DOHH2 (cell line): ENCODE results near the gene SEPTIN8.

Experiments
- H3F3A ChIP-seq: fragments of 200-600 bp; sonication (generic), shearing (Covaris generic); 2 replicates; pipeline ENCODE4 v1.6.0; 2016; ENCODE audit warnings: antibody characterized with exemption, mild to moderate bottlenecking; ENCODE audit not compliant: control insufficient read depth, insufficient read depth
- H3K27ac ChIP-seq: fragments of 200-600 bp; sonication (generic); 2 replicates; pipeline ENCODE4 v1.5.1; 2014; ENCODE audit warnings: low read depth, mild to moderate bottlenecking, low read length, moderate library complexity
- H3K27me3 ChIP-seq: fragments of 200-600 bp; sonication (generic); 2 replicates; pipeline ENCODE4 v1.6.1; 2014; ENCODE audit warnings: mild to moderate bottlenecking, low read length, mixed read lengths; ENCODE audit not compliant: control insufficient read depth
- H3K36me3 ChIP-seq: fragments of 200-600 bp; sonication (generic); 2 replicates; pipeline ENCODE4 v1.6.1; 2014; ENCODE audit warnings: mild to moderate bottlenecking, low read length, moderate library complexity, mixed read lengths; ENCODE audit not compliant: control insufficient read depth
- H3K4me1 ChIP-seq: fragments of 200-600 bp; sonication (generic); 2 replicates; pipeline ENCODE4 v1.6.1; 2014; ENCODE audit warnings: mild to moderate bottlenecking, low read length, mixed read lengths; ENCODE audit not compliant: control insufficient read depth
- H3K4me2 ChIP-seq: fragments of 200-600 bp; sonication (generic); 2 replicates; pipeline ENCODE4 v1.6.0; 2014; ENCODE audit warnings: mild to moderate bottlenecking, low read length, moderate library complexity
- H3K4me3 ChIP-seq: fragments of 200-600 bp; sonication (generic); 2 replicates; pipeline ENCODE4 v1.5.1; 2014; ENCODE audit warnings: mild to moderate bottlenecking, low read length, mixed read lengths
- H3K79me2 ChIP-seq: fragments of 200-600 bp; sonication (generic); 2 replicates; pipeline ENCODE4 v1.6.1; 2014; ENCODE audit warnings: mild to moderate bottlenecking, low read length, mixed read lengths; ENCODE audit not compliant: control insufficient read depth
- H3K9me2 ChIP-seq: fragments of 200-600 bp; sonication (generic); replicated peaks from 2 replicates; pipeline ENCODE4 v1.6.1; 2014; ENCODE audit warnings: mild to moderate bottlenecking, low read length, mixed read lengths; ENCODE audit not compliant: control insufficient read depth
- H3K9me3 ChIP-seq: fragments of 200-600 bp; sonication (generic); 2 replicates; pipeline ENCODE4 v1.6.1; 2014; ENCODE audit warnings: antibody characterized with exemption, low read length, mixed read lengths; ENCODE audit not compliant: control insufficient read depth, insufficient read depth
- H4K20me1 ChIP-seq: fragments of 200-600 bp; sonication (generic); 2 replicates; pipeline ENCODE4 v1.6.0; 2014; ENCODE audit warnings: low read depth, mild to moderate bottlenecking, antibody characterized with exemption, low read length, moderate library complexity; ENCODE audit not compliant: control insufficient read depth, insufficient read depth
- CTCF ChIP-seq: fragments of 200-600 bp; sonication (generic); IDR thresholded peaks from one replicate; pipeline ENCODE4 v1.5.1; 2014; ENCODE audit warnings: antibody characterized with exemption, mild to moderate bottlenecking, low read depth, low read length; ENCODE audit not compliant: poor library complexity, severe bottlenecking
- EZH2phosphoT487 ChIP-seq: fragments of 200-600 bp; sonication (generic); IDR thresholded peaks from 2 replicates; pipeline ENCODE4 v1.6.1; 2017; ENCODE audit warnings: borderline replicate concordance, mild to moderate bottlenecking, antibody characterized with exemption, low read length, moderate library complexity, mixed read lengths

Gene SEPTIN8

GRCh38 chr5:132785864-132786263 is 8.8 kb upstream of the SEPTIN8 start:
- TF ChIP-seq EZH2phosphoT487 (no peak), CTCF (no peak)
- Histone ChIP-seq H3F3A (no peaks in the 10 kb centered on the region), H3K36me3 (no peaks in the 10 kb centered on the region), H3K27me3 (peaks cover 42% of the 10 kb centered on the region), H3K4me3 (no peak overlapping the region), H3K4me2 (no peak overlapping the region), H3K79me2 (no peaks in the 10 kb centered on the region), H3K27ac (no peak overlapping the region), H3K9me2 (no peaks in the 10 kb centered on the region), H3K4me1 (no peaks in the 10 kb centered on the region), H4K20me1 (no peaks in the 10 kb centered on the region; the same call in 1 of the 2 replicates), H3K9me3 (no peaks in the 10 kb centered on the region)

GRCh38 chr5:132785365-132785764 is 8.3 kb upstream of the SEPTIN8 start:
- Histone ChIP-seq H3K4me1 (no peaks in the 10 kb centered on the region), H3K27ac (no peak overlapping the region), H3K36me3 (no peaks in the 10 kb centered on the region), H3K79me2 (no peaks in the 10 kb centered on the region), H3K9me2 (no peaks in the 10 kb centered on the region), H3K4me2 (no peak overlapping the region), H3F3A (no peaks in the 10 kb centered on the region), H3K4me3 (no peak overlapping the region), H3K27me3 (peaks cover 46% of the 10 kb centered on the region), H3K9me3 (no peaks in the 10 kb centered on the region), H4K20me1 (no peaks in the 10 kb centered on the region; the same call in 1 of the 2 replicates)
- TF ChIP-seq CTCF (no peak), EZH2phosphoT487 (no peak)

- Histone ChIP-seq H3K27ac (no peak overlapping the region), H3K9me2 (no peaks in the 10 kb centered on the region), H3K36me3 (no peaks in the 10 kb centered on the region), H3K27me3 (peaks cover 71% of the 10 kb centered on the region), H4K20me1 (no peaks in the 10 kb centered on the region), H3K79me2 (no peaks in the 10 kb centered on the region), H3F3A (peaks cover 8% of the 10 kb centered on the region; the same call in 1 of the 2 replicates), H3K4me3 (no peak overlapping the region), H3K9me3 (no peaks in the 10 kb centered on the region), H3K4me2 (no peak overlapping the region), H3K4me1 (no peaks in the 10 kb centered on the region)
- TF ChIP-seq CTCF: no peak
- TF ChIP-seq EZH2phosphoT487: no peak
Observed at GRCh38 chr5:132782101-132782500, 5.1 kb upstream of the SEPTIN8 start.

GRCh38 chr5:132781029-132781428 is 4.0 kb upstream of the SEPTIN8 start:
- Histone ChIP-seq H3K27me3 (peaks cover 70% of the 10 kb centered on the region), H3K4me1 (no peaks in the 10 kb centered on the region), H3F3A (peaks cover 8% of the 10 kb centered on the region; the same call in 1 of the 2 replicates), H3K9me3 (no peaks in the 10 kb centered on the region), H3K4me2 (no peak overlapping the region), H3K9me2 (no peaks in the 10 kb centered on the region), H3K27ac (no peak overlapping the region), H3K4me3 (no peak overlapping the region), H4K20me1 (no peaks in the 10 kb centered on the region), H3K36me3 (no peaks in the 10 kb centered on the region), H3K79me2 (no peaks in the 10 kb centered on the region)
- TF ChIP-seq EZH2phosphoT487: no peak
- TF ChIP-seq CTCF: no peak
